ENCODE results near the gene MGAT4A. TPM values are rescaled to one million over a fixed set of nuclear protein-coding genes. Genes with fewer than 3 reads are reported as not detected.
A peak's percentile ranks its signal among the peaks of the same experiment; 100 is the strongest.

The MGAT4A gene
- total RNA-seq, 2 experiments from 2014 or later: 73.4 to 76.2 TPM

GRCh38 chr2:98570356-98570755, 160.6 kb downstream of the MGAT4A start:
- no peaks in the 10 kb centered on the region for H3K27me3 Mint-ChIP-seq (ENCODE audit: low read depth)
- peaks cover 6% of the 10 kb centered on the region for H3K4me1 Mint-ChIP-seq (ENCODE audit: low read depth)
- CTCF ChIA-PET: interaction anchor here (1.9 to 3.7 kb wide), 2 partner anchors 12 to 185 kb away, joined by 5 to 43 read pairs; no protein-coding TSS in a partner anchor
- H3K4me3 Mint-ChIP-seq: no peak overlapping the region
- ATAC-seq (no peak), DNase-seq (no peak)
- peak overlapping the region; percentile 69 for H3K27ac Mint-ChIP-seq
- POLR2A ChIA-PET: no interaction called here
- no peaks in the 10 kb centered on the region for H3K9me3 Mint-ChIP-seq (ENCODE audit: insufficient read depth)
- H3K36me3 Mint-ChIP-seq (ENCODE audit: low read depth): peaks cover 80% of the 10 kb centered on the region

GRCh38 chr2:98569915-98570314, 161.0 kb downstream of the MGAT4A start:
- DNase-seq (no peak), ATAC-seq (no peak)
- ChIA-PET POLR2A (no interaction called here), CTCF (interaction anchor here (1.9 to 3.7 kb wide), 2 partner anchors 11 to 185 kb away, joined by 5 to 43 read pairs; no protein-coding TSS in a partner anchor)
- H3K4me3 Mint-ChIP-seq: no peak overlapping the region
- H3K27ac Mint-ChIP-seq: peak overlapping the region; percentile 69
- no peaks in the 10 kb centered on the region for H3K9me3 Mint-ChIP-seq (ENCODE audit: insufficient read depth)
- peaks cover 10% of the 10 kb centered on the region for H3K4me1 Mint-ChIP-seq (ENCODE audit: low read depth)
- peaks cover 79% of the 10 kb centered on the region for H3K36me3 Mint-ChIP-seq (ENCODE audit: low read depth)
- no peaks in the 10 kb centered on the region for H3K27me3 Mint-ChIP-seq (ENCODE audit: low read depth)

GRCh38 chr2:98569197-98569793, 161.6 kb downstream of the MGAT4A start:
- no peaks in the 10 kb centered on the region for H3K9me3 Mint-ChIP-seq (ENCODE audit: insufficient read depth)
- H3K27me3 Mint-ChIP-seq (ENCODE audit: low read depth): no peaks in the 10 kb centered on the region
- ChIA-PET CTCF (interaction anchor here (0.7 to 3.7 kb wide), 19 partner anchors 10 to 812 kb away, joined by 3 to 43 read pairs (median 4); no protein-coding TSS in a partner anchor), POLR2A (no interaction called here)
- DNase-seq (peak; percentile 73), ATAC-seq (peak; percentile 76)
- peak overlapping the region; percentile 69 for H3K27ac Mint-ChIP-seq
- H3K36me3 Mint-ChIP-seq (ENCODE audit: low read depth): peaks cover 79% of the 10 kb centered on the region
- no peak overlapping the region for H3K4me3 Mint-ChIP-seq
- peaks cover 14% of the 10 kb centered on the region for H3K4me1 Mint-ChIP-seq (ENCODE audit: low read depth)

Other genes starting within 250 kb of the MGAT4A start
- 10 to 100 TPM; 18.8 to 21.8 TPM for gene COA5, start 122.6 kb downstream of the MGAT4A start, total RNA-seq
- gene UNC50, start 122.5 kb downstream of the MGAT4A start, total RNA-seq: 10 to 100 TPM; 25.5 to 26.1 TPM
- gene CRACDL, start 205.1 kb upstream of the MGAT4A start, total RNA-seq: under 1 TPM; 0.18 to 0.97 TPM

Data from activated CD8-positive, alpha-beta T cell treated with anti-CD3 and anti-CD28 coated beads, Interleukin-2, amount 10 ng/mL, durations not matched to agents 7 days and 5 days (primary cell).